ENCODE results near the gene NRARP. TPM values are rescaled to one million over a fixed set of nuclear protein-coding genes. Genes with fewer than 3 reads are reported as not detected.

Gene NRARP
- total RNA-seq, 1 donor from 2014 or later, result 170 TPM

DNA sequence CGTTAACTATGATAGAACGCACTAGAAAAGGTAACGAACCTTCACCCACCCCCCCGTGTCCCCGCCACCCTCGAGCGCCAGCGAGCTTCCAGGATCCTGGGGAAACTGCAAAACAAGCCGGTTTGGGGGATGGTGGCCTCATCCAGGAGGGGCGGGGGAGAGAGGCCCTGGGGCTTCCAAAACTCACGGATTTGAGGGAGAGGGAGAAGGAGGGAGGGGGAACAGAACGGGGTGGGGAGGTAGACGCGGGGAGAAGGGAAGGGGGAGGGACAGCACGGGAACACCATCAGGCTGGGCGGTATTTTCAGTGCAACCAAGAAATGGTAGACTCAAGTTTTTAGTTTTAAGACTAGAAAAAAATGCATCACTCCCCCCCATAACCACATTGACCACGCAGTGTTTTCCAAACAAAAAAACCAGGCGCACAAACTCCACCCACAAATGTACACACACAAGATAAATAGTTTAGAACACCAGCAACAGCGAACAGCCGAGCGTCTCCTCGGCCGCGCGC lies 1.4 kb downstream of the NRARP start:
- peak overlapping the region; percentile 93 for H3K27ac Mint-ChIP-seq (ENCODE audit: unreplicated experiment)
- TF ChIP-seq, protein P1, sequence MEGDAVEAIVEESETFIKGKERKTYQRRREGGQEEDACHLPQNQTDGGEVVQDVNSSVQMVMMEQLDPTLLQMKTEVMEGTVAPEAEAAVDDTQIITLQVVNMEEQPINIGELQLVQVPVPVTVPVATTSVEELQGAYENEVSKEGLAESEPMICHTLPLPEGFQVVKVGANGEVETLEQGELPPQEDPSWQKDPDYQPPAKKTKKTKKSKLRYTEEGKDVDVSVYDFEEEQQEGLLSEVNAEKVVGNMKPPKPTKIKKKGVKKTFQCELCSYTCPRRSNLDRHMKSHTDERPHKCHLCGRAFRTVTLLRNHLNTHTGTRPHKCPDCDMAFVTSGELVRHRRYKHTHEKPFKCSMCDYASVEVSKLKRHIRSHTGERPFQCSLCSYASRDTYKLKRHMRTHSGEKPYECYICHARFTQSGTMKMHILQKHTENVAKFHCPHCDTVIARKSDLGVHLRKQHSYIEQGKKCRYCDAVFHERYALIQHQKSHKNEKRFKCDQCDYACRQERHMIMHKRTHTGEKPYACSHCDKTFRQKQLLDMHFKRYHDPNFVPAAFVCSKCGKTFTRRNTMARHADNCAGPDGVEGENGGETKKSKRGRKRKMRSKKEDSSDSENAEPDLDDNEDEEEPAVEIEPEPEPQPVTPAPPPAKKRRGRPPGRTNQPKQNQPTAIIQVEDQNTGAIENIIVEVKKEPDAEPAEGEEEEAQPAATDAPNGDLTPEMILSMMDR (IDR thresholded peaks at IDR 0.05; ENCODE audit: unreplicated experiment), result no peak
- H3K9me3 Mint-ChIP-seq (ENCODE audit: unreplicated experiment), result no peaks in the 10 kb centered on the region
- H3K27me3 Mint-ChIP-seq (ENCODE audit: unreplicated experiment), result peaks cover 3% of the 10 kb centered on the region
- peaks cover 14% of the 10 kb centered on the region for H3K36me3 Mint-ChIP-seq (ENCODE audit: low read depth, unreplicated experiment)
- peak; percentile 33 for DNase-seq (ENCODE audit: low spot score)
- peaks cover 41% of the 10 kb centered on the region for H3K4me1 Mint-ChIP-seq (ENCODE audit: unreplicated experiment)
- peak overlapping the region; percentile 99 for H3K4me3 Mint-ChIP-seq (ENCODE audit: unreplicated experiment)

DNA sequence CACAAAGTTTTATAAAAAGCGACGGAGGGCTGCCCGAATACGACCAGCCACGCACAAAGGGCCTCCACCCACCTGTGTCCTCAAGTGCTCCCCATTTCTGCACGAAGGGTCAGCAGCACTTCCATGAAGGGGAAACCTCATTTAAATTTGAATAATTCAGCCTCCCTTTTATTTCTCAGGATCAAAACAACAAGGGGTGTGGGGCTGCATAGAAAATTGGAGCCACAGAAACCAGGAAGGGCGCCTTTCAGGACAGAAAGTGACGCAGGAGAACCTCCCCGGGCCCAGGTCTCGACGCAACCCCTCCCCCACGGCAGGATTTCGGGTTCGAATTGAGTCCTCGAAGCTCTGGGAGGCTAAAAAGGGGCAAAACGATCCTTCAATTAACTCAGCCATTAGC lies 2.1 kb downstream of the NRARP start:
- TF ChIP-seq, protein P1 (IDR thresholded peaks at IDR 0.05; ENCODE audit: unreplicated experiment), result no peak
- DNase-seq (ENCODE audit: low spot score), result no peak
- peak overlapping the region; percentile 36 for H3K27ac Mint-ChIP-seq (ENCODE audit: unreplicated experiment)
- H3K36me3 Mint-ChIP-seq (ENCODE audit: low read depth, unreplicated experiment), result peaks cover 14% of the 10 kb centered on the region
- peaks cover 3% of the 10 kb centered on the region for H3K27me3 Mint-ChIP-seq (ENCODE audit: unreplicated experiment)
- peak overlapping the region; percentile 99 for H3K4me3 Mint-ChIP-seq (ENCODE audit: unreplicated experiment)
- no peaks in the 10 kb centered on the region for H3K9me3 Mint-ChIP-seq (ENCODE audit: unreplicated experiment)
- H3K4me1 Mint-ChIP-seq (ENCODE audit: unreplicated experiment), result peaks cover 41% of the 10 kb centered on the region

DNA sequence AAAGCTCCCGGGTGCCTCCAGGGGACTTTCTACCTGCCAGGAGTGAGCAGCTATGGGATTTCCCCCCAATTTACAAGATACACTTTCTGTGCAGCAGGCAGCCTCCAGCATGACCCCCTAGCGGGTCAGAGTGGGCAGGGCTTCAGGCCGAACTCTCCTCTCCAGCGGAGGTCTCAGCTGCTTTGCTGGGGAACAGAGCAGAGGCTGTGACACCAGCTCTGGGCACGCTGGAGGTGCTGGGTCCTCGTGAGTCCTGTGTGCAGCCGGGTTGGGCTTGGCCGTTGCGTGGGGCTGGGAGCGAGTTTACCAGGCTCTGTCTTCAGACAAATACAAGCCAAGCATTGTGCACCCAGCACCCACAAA lies 2.9 kb downstream of the NRARP start:
- Mint-ChIP-seq H3K4me1 (ENCODE audit: unreplicated experiment) (peaks cover 39% of the 10 kb centered on the region), H3K36me3 (ENCODE audit: low read depth, unreplicated experiment) (peaks cover 18% of the 10 kb centered on the region), H3K4me3 (ENCODE audit: unreplicated experiment) (peak overlapping the region; percentile 99), H3K9me3 (ENCODE audit: unreplicated experiment) (no peaks in the 10 kb centered on the region), H3K27me3 (ENCODE audit: unreplicated experiment) (peaks cover 7% of the 10 kb centered on the region), H3K27ac (ENCODE audit: unreplicated experiment) (no peak overlapping the region)
- no peak for DNase-seq (ENCODE audit: low spot score)
- TF ChIP-seq, protein P1 (IDR thresholded peaks at IDR 0.05; ENCODE audit: unreplicated experiment), result no peak

DNA sequence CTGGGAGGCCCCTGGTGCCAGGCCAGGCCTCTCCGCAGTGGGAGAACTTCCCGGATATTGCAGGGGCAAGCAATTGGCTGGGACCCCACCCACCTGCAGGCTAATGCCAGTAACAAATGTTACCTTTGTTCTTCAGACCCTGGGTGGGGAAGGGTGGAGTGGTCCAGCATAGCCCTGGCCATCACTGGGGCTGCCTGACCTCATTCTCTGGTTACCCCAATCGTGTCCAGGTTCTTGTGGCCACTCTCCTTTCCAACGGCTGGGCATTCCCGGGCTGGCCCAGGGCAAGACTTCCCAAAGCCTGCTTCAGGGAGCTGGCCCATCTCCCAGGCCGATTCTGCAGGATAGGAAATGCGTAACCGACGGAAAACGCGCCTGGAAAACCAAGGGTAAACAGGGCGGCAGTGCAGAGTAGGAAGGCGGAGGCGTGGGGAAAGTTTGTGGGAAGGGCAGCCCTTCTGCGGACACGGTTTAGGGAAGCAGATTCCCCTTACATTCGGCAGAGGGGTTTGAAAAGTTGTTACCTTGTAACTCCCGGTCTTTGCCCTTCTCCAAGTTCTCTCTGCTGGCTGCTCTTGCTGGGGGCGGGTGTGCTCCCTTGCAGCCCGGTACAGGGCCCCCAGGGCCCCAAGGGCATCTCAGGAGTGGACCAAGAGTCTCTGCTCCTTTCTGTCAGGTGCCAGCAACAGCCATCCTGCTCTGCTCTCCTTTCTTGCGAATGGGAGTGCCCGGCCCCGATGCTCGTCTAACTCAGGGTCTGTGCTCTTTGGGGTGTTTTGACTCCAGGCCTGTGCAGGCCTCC lies 3.5 kb downstream of the NRARP start:
- Mint-ChIP-seq H3K9me3 (ENCODE audit: unreplicated experiment) (no peaks in the 10 kb centered on the region), H3K4me3 (ENCODE audit: unreplicated experiment) (peak overlapping the region; percentile 99), H3K4me1 (ENCODE audit: unreplicated experiment) (peaks cover 37% of the 10 kb centered on the region), H3K36me3 (ENCODE audit: low read depth, unreplicated experiment) (peaks cover 18% of the 10 kb centered on the region), H3K27ac (ENCODE audit: unreplicated experiment) (no peak overlapping the region), H3K27me3 (ENCODE audit: unreplicated experiment) (peaks cover 9% of the 10 kb centered on the region)
- no peak for DNase-seq (ENCODE audit: low spot score)
- TF ChIP-seq, protein P1 (IDR thresholded peaks at IDR 0.05; ENCODE audit: unreplicated experiment), result no peak

DNA sequence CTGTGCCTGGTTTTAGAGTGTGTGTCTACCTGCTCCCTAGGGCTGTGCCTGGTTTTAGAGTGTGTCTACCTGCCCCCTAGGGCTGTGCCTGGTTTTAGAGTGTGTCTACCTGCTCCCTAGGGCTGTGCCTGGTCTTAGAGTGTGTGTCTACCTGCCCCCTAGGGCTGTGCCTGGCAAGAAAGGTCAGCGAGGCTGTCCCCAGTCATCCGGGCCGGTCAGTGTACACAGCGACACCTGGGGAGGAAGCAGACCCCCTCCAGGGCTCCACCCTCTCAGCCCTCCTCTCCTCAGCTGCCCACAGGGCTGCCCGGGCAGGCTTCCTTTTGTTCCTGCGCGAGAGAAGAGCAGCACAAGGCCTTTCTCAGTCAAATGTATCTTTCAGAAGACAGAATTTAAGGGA lies 4.1 kb downstream of the NRARP start:
- Mint-ChIP-seq H3K4me1 (ENCODE audit: unreplicated experiment) (peaks cover 31% of the 10 kb centered on the region), H3K9me3 (ENCODE audit: unreplicated experiment) (no peaks in the 10 kb centered on the region), H3K36me3 (ENCODE audit: low read depth, unreplicated experiment) (peaks cover 18% of the 10 kb centered on the region), H3K4me3 (ENCODE audit: unreplicated experiment) (peak overlapping the region; percentile 99), H3K27me3 (ENCODE audit: unreplicated experiment) (peaks cover 11% of the 10 kb centered on the region), H3K27ac (ENCODE audit: unreplicated experiment) (no peak overlapping the region)
- TF ChIP-seq, protein P1 (IDR thresholded peaks at IDR 0.05; ENCODE audit: unreplicated experiment), result no peak
- DNase-seq (ENCODE audit: low spot score), result no peak
